ENCODE measurements around the gene BTNL8.

BTNL8 gene

DNA sequence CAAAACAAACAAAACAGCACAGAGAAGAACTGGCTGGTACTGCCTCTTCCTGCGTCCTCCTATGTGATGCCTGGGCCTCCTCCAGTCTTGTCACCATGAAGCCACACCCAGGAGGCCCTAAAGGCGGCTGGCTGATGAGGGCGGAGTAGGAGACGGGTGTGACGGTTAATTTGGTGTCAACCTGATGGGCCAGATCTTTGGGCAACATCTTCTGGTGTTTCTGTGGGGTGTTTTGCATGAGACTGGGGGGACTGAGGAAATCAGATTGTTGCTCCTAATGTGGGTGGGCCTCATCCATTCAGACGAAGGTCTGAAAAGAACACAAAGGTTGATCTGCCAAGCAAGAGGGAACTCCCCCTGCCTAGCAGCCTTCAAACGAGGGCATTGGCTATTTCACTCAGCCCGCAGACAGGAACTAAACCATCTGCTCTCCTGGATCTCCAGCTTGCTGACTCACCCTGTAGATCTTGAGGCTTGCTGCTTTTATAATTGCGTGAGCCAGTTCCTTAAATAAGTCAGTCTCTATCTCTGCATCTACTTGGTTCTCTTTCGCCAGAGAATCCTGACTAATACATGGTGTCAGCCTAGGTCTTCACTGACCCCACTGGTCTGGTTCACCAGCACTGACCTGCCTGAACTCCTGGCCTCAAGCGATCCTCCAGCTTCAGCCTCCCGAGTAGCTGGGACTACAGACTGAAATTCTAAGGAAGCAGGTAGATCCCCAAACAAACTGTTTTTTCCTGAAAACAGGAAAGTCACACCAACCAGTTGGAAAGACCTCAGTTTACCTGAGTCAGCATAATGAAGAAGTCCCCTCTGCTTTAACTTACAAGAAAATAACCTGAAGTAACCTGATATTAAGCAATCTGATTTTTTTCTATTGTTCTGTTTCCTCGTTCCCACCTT is 25.1 kb upstream of the BTNL8 start:
- H3K4ac ChIP-seq (ENCODE audit: low read length): no peak overlapping the region

DNA sequence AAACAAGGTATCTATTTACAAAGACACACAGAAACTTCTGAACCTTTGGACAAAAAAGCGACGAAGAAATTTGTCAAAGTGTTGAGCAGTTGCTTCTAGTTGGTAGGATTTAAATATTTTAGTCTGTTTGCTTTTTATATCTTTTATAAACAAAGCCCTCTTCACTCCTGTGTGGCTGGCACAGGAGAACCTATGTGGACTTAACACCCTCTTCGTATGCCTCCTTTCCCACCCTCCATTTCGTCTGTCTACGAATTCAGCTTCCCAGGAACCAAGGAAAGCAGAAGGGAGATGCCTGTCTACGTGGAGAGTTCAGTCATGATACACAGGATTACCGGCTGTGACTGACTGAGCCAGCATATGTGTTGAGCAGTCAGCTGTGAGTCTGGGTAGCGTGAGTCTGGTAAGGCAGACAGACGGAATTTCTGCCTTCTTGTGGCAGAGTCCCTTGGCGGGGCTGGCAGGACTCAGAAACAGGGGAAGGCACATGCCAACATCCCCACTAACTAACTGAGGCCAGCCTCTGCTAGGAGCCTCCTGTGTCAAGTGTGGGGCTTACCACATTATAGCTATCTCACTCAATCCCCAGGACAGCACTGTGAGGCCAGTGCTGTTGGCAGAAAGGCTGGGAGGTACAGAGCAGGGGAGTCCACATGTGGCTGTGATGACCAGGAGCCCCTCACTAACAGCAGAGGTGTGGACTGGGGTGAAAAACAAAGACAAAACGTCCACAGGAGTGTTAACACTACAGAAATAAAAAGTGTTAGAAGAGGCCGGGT is 24.0 kb upstream of the BTNL8 start:
- Histone ChIP-seq H4K91ac (ENCODE audit: low read depth, low read length, poor library complexity) (no peak overlapping the region), H2BK5ac (ENCODE audit: low read length) (no peak overlapping the region), H4K8ac (ENCODE audit: low read depth, low read length) (no peak overlapping the region), H3K4me1 (ENCODE audit: control insufficient read depth in 2 of 2, insufficient read depth in 1 of 2, low read depth in 1 of 2, low read length in 2 of 2) (peaks cover 2 to 6% of the 10 kb centered on the region in 2 donors), H3K14ac (ENCODE audit: low read length) (no peak overlapping the region), H2BK120ac (ENCODE audit: low read depth, low read length) (no peak overlapping the region), H3K9ac (ENCODE audit: low read depth, low read length, poor library complexity) (no peak overlapping the region), H3K4ac (ENCODE audit: low read length) (no peak overlapping the region), H3K4me2 (ENCODE audit: insufficient read depth, low read length, poor library complexity, severe bottlenecking) (no peak overlapping the region), H3K9me3 (replicated peaks in 1 of 2; ENCODE audit: control insufficient read depth in 2 of 2, insufficient read depth in 1 of 2, low read depth in 1 of 2, low read length in 2 of 2) (no peaks in the 10 kb centered on the region), H2BK12ac (ENCODE audit: low read length) (no peak overlapping the region), H3K27ac (replicated peaks; ENCODE audit: low read length) (no peak overlapping the region), H3K18ac (ENCODE audit: low read length) (no peak overlapping the region), H2AFZ (ENCODE audit: low read length) (no peak overlapping the region), H3K27me3 (ENCODE audit: control insufficient read depth in 3 of 3, insufficient read depth in 3 of 3, low read depth in 1 of 3, low read length in 3 of 3) (peaks cover 0 to 19% (median 0%) of the 10 kb centered on the region in 3 experiments), H2BK15ac (ENCODE audit: low read length) (no peak overlapping the region), H3K23ac (ENCODE audit: low read depth, low read length, poor library complexity) (no peak overlapping the region), H3K36me3 (replicated peaks in 1 of 2; ENCODE audit: control insufficient read depth in 2 of 2, insufficient read depth in 2 of 2, low read length in 2 of 2) (no peaks in the 10 kb centered on the region), H3K4me3 (ENCODE audit: low read length in 2 of 2) (no peak overlapping the region), H3K79me1 (ENCODE audit: low read depth, low read length) (no peaks in the 10 kb centered on the region), H2AK5ac (ENCODE audit: low read depth, low read length) (no peak overlapping the region)
- no peak for DNase-seq (ENCODE audit: low spot score)
- no CpG with 5 or more reads among the region's 12 CpGs for WGBS, 2 donors (ENCODE audit: extremely low coverage in 2 of 2, insufficient read length in 2 of 2, insufficient replicate concordance in 1 of 2)

More for the DNA sequence above, 25.1 kb upstream of the BTNL8 start:
- H2BK5ac ChIP-seq (ENCODE audit: low read length): no peak overlapping the region
- WGBS, 2 donors (ENCODE audit: extremely low coverage in 2 of 2, insufficient read length in 2 of 2, insufficient replicate concordance in 1 of 2): no CpG with 5 or more reads among the region's 13 CpGs
- no peak overlapping the region for H4K8ac ChIP-seq (ENCODE audit: low read depth, low read length)
- H3K14ac ChIP-seq (ENCODE audit: low read length): no peak overlapping the region
- peaks cover 0 to 19% (median 0%) of the 10 kb centered on the region in 3 experiments for H3K27me3 ChIP-seq (ENCODE audit: control insufficient read depth in 3 of 3, insufficient read depth in 3 of 3, low read depth in 1 of 3, low read length in 3 of 3)
- no peaks in the 10 kb centered on the region for H3K36me3 ChIP-seq (replicated peaks in 1 of 2; ENCODE audit: control insufficient read depth in 2 of 2, insufficient read depth in 2 of 2, low read length in 2 of 2)
- no peak overlapping the region for H3K23ac ChIP-seq (ENCODE audit: low read depth, low read length, poor library complexity)
- no peak overlapping the region for H2BK12ac ChIP-seq (ENCODE audit: low read length)
- H2BK120ac ChIP-seq (ENCODE audit: low read depth, low read length): no peak overlapping the region
- no peaks in the 10 kb centered on the region for H3K79me1 ChIP-seq (ENCODE audit: low read depth, low read length)
- H2AFZ ChIP-seq (ENCODE audit: low read length): no peak overlapping the region
- H3K4me1 ChIP-seq (ENCODE audit: control insufficient read depth in 2 of 2, insufficient read depth in 1 of 2, low read depth in 1 of 2, low read length in 2 of 2): peaks cover 2 to 6% of the 10 kb centered on the region in 2 donors
- no peak overlapping the region for H4K91ac ChIP-seq (ENCODE audit: low read depth, low read length, poor library complexity)
- H3K18ac ChIP-seq (ENCODE audit: low read length): no peak overlapping the region
- H3K4me3 ChIP-seq (ENCODE audit: low read length in 2 of 2): no peak overlapping the region
- no peak overlapping the region for H3K27ac ChIP-seq (replicated peaks; ENCODE audit: low read length)
- no peak for DNase-seq (ENCODE audit: low spot score)
- H3K4me2 ChIP-seq (ENCODE audit: insufficient read depth, low read length, poor library complexity, severe bottlenecking): no peak overlapping the region
- H2AK5ac ChIP-seq (ENCODE audit: low read depth, low read length): no peak overlapping the region
- H2BK15ac ChIP-seq (ENCODE audit: low read length): no peak overlapping the region
- H3K9ac ChIP-seq (ENCODE audit: low read depth, low read length, poor library complexity): no peak overlapping the region
- no peaks in the 10 kb centered on the region for H3K9me3 ChIP-seq (replicated peaks in 1 of 2; ENCODE audit: control insufficient read depth in 2 of 2, insufficient read depth in 1 of 2, low read depth in 1 of 2, low read length in 2 of 2)

DNA sequence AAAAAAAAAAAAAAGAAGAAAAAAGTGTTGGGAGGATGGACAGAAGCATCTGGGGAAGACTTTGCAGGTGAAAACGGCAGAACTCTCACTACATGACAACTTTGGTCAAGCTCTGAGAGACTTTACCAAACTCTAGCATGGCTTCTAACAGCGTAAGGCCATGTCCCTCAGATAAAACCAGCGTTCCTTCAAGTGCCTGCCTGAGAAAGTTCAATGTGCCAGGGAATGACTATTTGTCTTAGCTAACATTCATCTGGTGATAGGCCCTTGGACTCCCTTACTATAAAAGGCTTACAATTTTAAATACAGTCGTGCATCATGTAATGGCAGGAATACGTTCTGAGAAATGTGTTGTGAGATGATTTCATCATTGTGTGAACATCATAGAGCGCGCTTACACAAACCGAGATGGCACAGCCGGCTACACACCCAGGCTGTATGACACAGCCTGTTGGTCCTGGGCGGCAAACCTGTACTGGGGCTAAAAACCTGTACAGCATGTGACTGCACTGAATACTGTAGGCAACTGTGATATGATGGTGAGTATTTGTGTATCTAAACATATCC is 23.0 kb upstream of the BTNL8 start:
- no peak overlapping the region for H3K4me3 ChIP-seq (ENCODE audit: low read length in 2 of 2)
- H3K23ac ChIP-seq (ENCODE audit: low read depth, low read length, poor library complexity): no peak overlapping the region
- H3K4me1 ChIP-seq (ENCODE audit: control insufficient read depth in 2 of 2, insufficient read depth in 1 of 2, low read depth in 1 of 2, low read length in 2 of 2): peaks cover 2 to 6% of the 10 kb centered on the region in 2 donors
- no peak overlapping the region for H3K9ac ChIP-seq (ENCODE audit: low read depth, low read length, poor library complexity)
- H3K4ac ChIP-seq (ENCODE audit: low read length): no peak overlapping the region
- no peak overlapping the region for H3K14ac ChIP-seq (ENCODE audit: low read length)
- H3K4me2 ChIP-seq (ENCODE audit: insufficient read depth, low read length, poor library complexity, severe bottlenecking): no peak overlapping the region
- H2AK5ac ChIP-seq (ENCODE audit: low read depth, low read length): no peak overlapping the region
- H4K91ac ChIP-seq (ENCODE audit: low read depth, low read length, poor library complexity): no peak overlapping the region
- H2BK15ac ChIP-seq (ENCODE audit: low read length): no peak overlapping the region
- no peak overlapping the region for H2AFZ ChIP-seq (ENCODE audit: low read length)
- no peak overlapping the region for H3K27ac ChIP-seq (replicated peaks; ENCODE audit: low read length)
- H3K36me3 ChIP-seq (replicated peaks in 1 of 2; ENCODE audit: control insufficient read depth in 2 of 2, insufficient read depth in 2 of 2, low read length in 2 of 2): no peaks in the 10 kb centered on the region
- H2BK120ac ChIP-seq (ENCODE audit: low read depth, low read length): no peak overlapping the region
- WGBS, 2 donors (ENCODE audit: extremely low coverage in 2 of 2, insufficient read length in 2 of 2, insufficient replicate concordance in 1 of 2): no CpG with 5 or more reads among the region's 10 CpGs
- H3K27me3 ChIP-seq (ENCODE audit: control insufficient read depth in 3 of 3, insufficient read depth in 3 of 3, low read depth in 1 of 3, low read length in 3 of 3): peaks cover 0 to 19% (median 0%) of the 10 kb centered on the region in 3 experiments
- H4K8ac ChIP-seq (ENCODE audit: low read depth, low read length): no peak overlapping the region
- no peak overlapping the region for H2BK12ac ChIP-seq (ENCODE audit: low read length)
- H3K18ac ChIP-seq (ENCODE audit: low read length): no peak overlapping the region
- DNase-seq (ENCODE audit: low spot score): no peak
- no peak overlapping the region for H2BK5ac ChIP-seq (ENCODE audit: low read length)
- H3K9me3 ChIP-seq (replicated peaks in 1 of 2; ENCODE audit: control insufficient read depth in 2 of 2, insufficient read depth in 1 of 2, low read depth in 1 of 2, low read length in 2 of 2): no peaks in the 10 kb centered on the region
- no peaks in the 10 kb centered on the region for H3K79me1 ChIP-seq (ENCODE audit: low read depth, low read length)

Measured in neuronal stem cell (in vitro differentiated cells).